Neuronal stem cell (in vitro differentiated cells): ENCODE measurements around the gene HOXA2.

ENCODE experiments used
- DNase-seq: peaks from one replicate; pipeline ENCODE4 v3.0.0-alpha.2; 2013; ENCODE audit warnings: low spot score
- H2AFZ ChIP-seq: one replicate; pipeline ENCODE4 v1.6.1; 2013; ENCODE audit warnings: mild to moderate bottlenecking, low read length, inconsistent platforms
- H2AK5ac ChIP-seq: 2 replicates; pipeline ENCODE4 v1.6.1; 2013; ENCODE audit warnings: low read depth, mild to moderate bottlenecking, inconsistent platforms, low read length, moderate library complexity, mixed read lengths
- H2BK120ac ChIP-seq: 2 replicates; pipeline ENCODE4 v1.6.1; 2013; ENCODE audit warnings: low read depth, mild to moderate bottlenecking, inconsistent platforms, low read length, moderate library complexity, mixed read lengths
- H2BK12ac ChIP-seq: one replicate; pipeline ENCODE4 v1.6.1; 2013; ENCODE audit warnings: low read length, inconsistent platforms
- H2BK15ac ChIP-seq: 2 replicates; pipeline ENCODE4 v1.6.1; 2013; ENCODE audit warnings: mild to moderate bottlenecking, low read length, inconsistent platforms, mixed read lengths
- H2BK5ac ChIP-seq: one replicate; pipeline ENCODE4 v1.6.1; 2013; ENCODE audit warnings: inconsistent platforms, mild to moderate bottlenecking, low read length, moderate library complexity
- H3K14ac ChIP-seq: one replicate; pipeline ENCODE4 v1.6.1; 2013; ENCODE audit warnings: low read length, inconsistent platforms
- H3K18ac ChIP-seq: 2 replicates; pipeline ENCODE4 v1.6.1; 2013; ENCODE audit warnings: low read length, inconsistent platforms
- H3K23ac ChIP-seq: 2 replicates; pipeline ENCODE4 v1.6.1; 2013; ENCODE audit warnings: low read depth, mild to moderate bottlenecking, mixed read lengths, low read length, inconsistent platforms; ENCODE audit not compliant: poor library complexity
- H3K27ac ChIP-seq: replicated peaks from 3 replicates; pipeline ENCODE4 v1.5.1; 2013; ENCODE audit warnings: low read length, inconsistent platforms
- H3K27me3 ChIP-seq, 3 experiments: 2 replicates each; pipeline ENCODE4 v1.6.1; 2013; ENCODE audit warnings: low read length in 3 of 3, mild to moderate bottlenecking in 2 of 3, inconsistent platforms in 1 of 3, low read depth in 1 of 3, mixed read lengths in 1 of 3, moderate library complexity in 1 of 3; ENCODE audit not compliant: control insufficient read depth in 3 of 3, insufficient read depth in 3 of 3
- H3K36me3 ChIP-seq, 2 donors: replicated peaks in 1 of 2; 2 replicates each; pipeline ENCODE4 v1.6.1; 2013; ENCODE audit warnings: low read length in 2 of 2; ENCODE audit not compliant: control insufficient read depth in 2 of 2, insufficient read depth in 2 of 2
- H3K4ac ChIP-seq: 2 replicates; pipeline ENCODE4 v1.6.1; 2013; ENCODE audit warnings: inconsistent platforms, mild to moderate bottlenecking, low read length, moderate library complexity
- H3K4me1 ChIP-seq, 2 donors: 1 replicate in 1 of 2; 2 replicates in 1 of 2; pipeline ENCODE4 v1.6.1; 2013; ENCODE audit warnings: low read length in 2 of 2, low read depth in 1 of 2; ENCODE audit not compliant: control insufficient read depth in 2 of 2, insufficient read depth in 1 of 2
- H3K4me2 ChIP-seq: one replicate; pipeline ENCODE4 v1.6.1; 2013; ENCODE audit warnings: mild to moderate bottlenecking, low read length, inconsistent platforms; ENCODE audit not compliant: insufficient read depth, poor library complexity, severe bottlenecking
- H3K4me3 ChIP-seq, 2 donors: 2 replicates each; pipeline ENCODE4 v1.5.1; 2013; ENCODE audit warnings: low read length in 2 of 2, mild to moderate bottlenecking in 2 of 2, inconsistent platforms in 1 of 2, moderate library complexity in 1 of 2
- H3K79me1 ChIP-seq: one replicate; pipeline ENCODE4 v1.6.1; 2013; ENCODE audit warnings: low read depth, mild to moderate bottlenecking, inconsistent platforms, low read length, moderate library complexity
- H3K9ac ChIP-seq: one replicate; pipeline ENCODE4 v1.6.1; 2013; ENCODE audit warnings: mild to moderate bottlenecking, low read depth, low read length, inconsistent platforms; ENCODE audit not compliant: poor library complexity
- H3K9me3 ChIP-seq, 2 donors: replicated peaks in 1 of 2; 2 replicates each; pipeline versions ENCODE3 to v1.6.1; 2013; ENCODE audit warnings: low read length in 2 of 2, mild to moderate bottlenecking in 2 of 2, inconsistent platforms in 1 of 2, low read depth in 1 of 2, mixed read lengths in 1 of 2, moderate library complexity in 1 of 2; ENCODE audit not compliant: control insufficient read depth in 2 of 2, insufficient read depth in 1 of 2
- H4K8ac ChIP-seq: one replicate; pipeline ENCODE4 v1.6.1; 2013; ENCODE audit warnings: low read depth, mild to moderate bottlenecking, inconsistent platforms, low read length, moderate library complexity
- H4K91ac ChIP-seq: one replicate; pipeline ENCODE4 v1.6.1; 2013; ENCODE audit warnings: low read length, low read depth, mild to moderate bottlenecking, inconsistent platforms; ENCODE audit not compliant: poor library complexity
- WGBS, 2 donors: extraction: QIAGEN DNeasy Blood & Tissue Kit; methylation state at CpG; one replicate each; pipeline ENCODE4 v1.1.7; 2013; ENCODE audit warnings: missing lambda C conversion rate in 2 of 2, mixed read lengths in 1 of 2; ENCODE audit not compliant: insufficient read length in 2 of 2, insufficient replicate concordance in 1 of 2; ENCODE audit errors: extremely low coverage in 2 of 2; 5-methylcytosine and 5-hydroxymethylcytosine counted together

The HOXA2 gene

GRCh38 chr7:27145165-27145913 is 42.9 kb upstream of the HOXA2 start:
- Histone ChIP-seq H3K27ac (no peak overlapping the region), H3K14ac (no peak overlapping the region), H2BK120ac (no peak overlapping the region), H2BK5ac (no peak overlapping the region), H3K79me1 (no peaks in the 10 kb centered on the region), H3K27me3 (peaks cover 64 to 99% (median 99%) of the 10 kb centered on the region in 3 experiments), H4K91ac (no peak overlapping the region), H2BK15ac (no peak overlapping the region), H3K4me1 (no peaks in the 10 kb centered on the region), H3K4me3 (no peak overlapping the region), H3K9me3 (peaks cover 3 to 23% of the 10 kb centered on the region in 2 donors), H4K8ac (peak overlapping the region; percentile 31), H2AK5ac (no peak overlapping the region), H3K18ac (peak overlapping the region; percentile 8), H3K4me2 (no peak overlapping the region), H3K9ac (no peak overlapping the region), H3K4ac (no peak overlapping the region), H2AFZ (peak overlapping the region; percentile 29), H3K36me3 (no peaks in the 10 kb centered on the region), H2BK12ac (no peak overlapping the region), H3K23ac (peak overlapping the region; percentile 17)
- no peak for DNase-seq
- no CpG with 5 or more reads among the region's 47 CpGs for WGBS, 2 donors

- H3K27me3 ChIP-seq: peaks cover 63 to 99% (median 99%) of the 10 kb centered on the region in 3 experiments
- WGBS, 2 donors: no CpG with 5 or more reads among the region's 31 CpGs
- H4K8ac ChIP-seq: no peak overlapping the region
- no peak overlapping the region for H2BK120ac ChIP-seq
- H3K4ac ChIP-seq: no peak overlapping the region
- no peaks in the 10 kb centered on the region for H3K4me1 ChIP-seq
- no peak overlapping the region for H3K23ac ChIP-seq
- no peaks in the 10 kb centered on the region for H3K36me3 ChIP-seq
- H2AFZ ChIP-seq: peak overlapping the region; percentile 29
- H4K91ac ChIP-seq: no peak overlapping the region
- no peak overlapping the region for H3K4me3 ChIP-seq
- H3K4me2 ChIP-seq: no peak overlapping the region
- no peaks in the 10 kb centered on the region for H3K79me1 ChIP-seq
- no peak overlapping the region for H3K18ac ChIP-seq
- H3K9me3 ChIP-seq: peaks cover 3 to 20% of the 10 kb centered on the region in 2 donors
- H2BK15ac ChIP-seq: no peak overlapping the region
- H2AK5ac ChIP-seq: no peak overlapping the region
- H2BK12ac ChIP-seq: no peak overlapping the region
- no peak overlapping the region for H3K14ac ChIP-seq
- no peak overlapping the region for H3K27ac ChIP-seq
- no peak overlapping the region for H2BK5ac ChIP-seq
- H3K9ac ChIP-seq: no peak overlapping the region
- no peak for DNase-seq
Measured at GRCh38 chr7:27144781-27145164, 42.3 kb upstream of the HOXA2 start.

- no peak for DNase-seq
- no peaks in the 10 kb centered on the region for H3K36me3 ChIP-seq
- no peak overlapping the region for H3K27ac ChIP-seq
- no peak overlapping the region for H3K4ac ChIP-seq
- no peak overlapping the region for H4K91ac ChIP-seq
- no CpG with 5 or more reads among the region's 40 CpGs for WGBS, 2 donors
- H3K79me1 ChIP-seq: no peaks in the 10 kb centered on the region
- H3K9me3 ChIP-seq: peaks cover 3 to 20% of the 10 kb centered on the region in 2 donors
- H3K9ac ChIP-seq: no peak overlapping the region
- no peak overlapping the region for H4K8ac ChIP-seq
- H3K4me2 ChIP-seq: no peak overlapping the region
- H3K4me3 ChIP-seq: no peak overlapping the region
- H3K23ac ChIP-seq: no peak overlapping the region
- no peak overlapping the region for H2BK12ac ChIP-seq
- no peak overlapping the region for H2AK5ac ChIP-seq
- no peaks in the 10 kb centered on the region for H3K4me1 ChIP-seq
- H2AFZ ChIP-seq: peak overlapping the region; percentile 29
- H2BK120ac ChIP-seq: no peak overlapping the region
- no peak overlapping the region for H3K18ac ChIP-seq
- peaks cover 69 to 100% (median 99%) of the 10 kb centered on the region in 3 experiments for H3K27me3 ChIP-seq
- H2BK15ac ChIP-seq: no peak overlapping the region
- no peak overlapping the region for H2BK5ac ChIP-seq
- no peak overlapping the region for H3K14ac ChIP-seq
Measured at GRCh38 chr7:27143950-27144780, 41.7 kb upstream of the HOXA2 start.
